Left cardiac atrium (tissue), 4 donors: ENCODE data around the gene SUPT16H. TPM values are rescaled to one million over a fixed set of nuclear protein-coding genes. Genes with fewer than 3 reads are reported as not detected.
"Not testable (repeated sequence)": the region's sequence is repeated elsewhere in the genome, so short reads cannot be mapped to it uniquely, and the experiment has no call there.

ENCODE experiments used
- ATAC-seq, 2 donors: fragments of 200-7000 bp; cut with Tn5 transposase; one replicate each; pipeline ENCODE4 v1.9.1; 2020; ENCODE audit warnings: mild to moderate bottlenecking in 2 of 2, moderate library complexity in 2 of 2
- DNase-seq: peaks from one replicate; pipeline ENCODE4 v3.0.0-alpha.2; 2020
- intact Hi-C, 2 donors: fragments of 100-400 bp; cut with DNase I; formaldehyde crosslinking; loops; one replicate each; pipeline versions ENCODE4 v1.14.1 to v1.15.1; 2022 to 2023
- total RNA-seq, 2 donors: library from RNA; stranded (reverse); fragmentation: NEBNext Ultra II Directional; extraction: Animal tissue kit (Norgen Biotek cat#: 25700); gene quantifications; one replicate each; pipeline ENCODE4 v1.2.1, GENCODE V29; 2021
- donor health status: DM: no; HTN: yes; CAD: no.
- donor health status: DM: no; HTN: yes; CAD: no; lungs with severe emphysema.
- donor health status: DM: yes; HTN: yes; CAD: no.
- donor health status: Dilated cardiomyopathy.

Gene SUPT16H
- total RNA-seq, 2 donors from 2014 or later = 31.2 to 39.7 TPM

- ATAC-seq (no peak), DNase-seq (no peak)
- intact Hi-C loops = loop anchor here in 1 of 2 donors (10.0 kb wide), 1 partner anchor 139 kb away; no protein-coding TSS in a partner anchor
Observed at GRCh38 chr14:21373980-21374379, 9.8 kb downstream of the SUPT16H start.

DNA sequence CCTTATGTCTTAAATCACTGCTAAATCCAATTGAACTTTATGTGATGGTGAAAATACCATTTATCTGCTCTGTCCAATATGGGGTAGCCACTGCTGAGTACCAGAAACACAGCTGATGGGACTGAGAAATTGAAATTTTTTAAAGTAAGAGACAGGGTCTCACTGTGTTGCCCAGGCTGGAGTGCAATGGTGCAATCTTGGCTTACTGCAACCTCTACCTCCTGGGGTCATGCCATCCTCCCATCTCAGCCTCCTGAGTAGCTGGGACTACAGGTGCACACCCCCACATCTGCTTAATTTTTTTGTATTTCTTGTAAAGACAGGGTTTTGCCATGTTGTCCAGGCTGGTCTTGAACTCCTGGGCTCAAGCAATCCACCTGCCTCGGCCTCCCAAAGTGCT is 11.0 kb downstream of the SUPT16H start:
- intact Hi-C loops = loop anchor here in 1 of 2 donors (10.0 kb wide), 1 partner anchor 138 kb away; no protein-coding TSS in a partner anchor
- not testable (repeated sequence) for DNase-seq, ATAC-seq

DNA sequence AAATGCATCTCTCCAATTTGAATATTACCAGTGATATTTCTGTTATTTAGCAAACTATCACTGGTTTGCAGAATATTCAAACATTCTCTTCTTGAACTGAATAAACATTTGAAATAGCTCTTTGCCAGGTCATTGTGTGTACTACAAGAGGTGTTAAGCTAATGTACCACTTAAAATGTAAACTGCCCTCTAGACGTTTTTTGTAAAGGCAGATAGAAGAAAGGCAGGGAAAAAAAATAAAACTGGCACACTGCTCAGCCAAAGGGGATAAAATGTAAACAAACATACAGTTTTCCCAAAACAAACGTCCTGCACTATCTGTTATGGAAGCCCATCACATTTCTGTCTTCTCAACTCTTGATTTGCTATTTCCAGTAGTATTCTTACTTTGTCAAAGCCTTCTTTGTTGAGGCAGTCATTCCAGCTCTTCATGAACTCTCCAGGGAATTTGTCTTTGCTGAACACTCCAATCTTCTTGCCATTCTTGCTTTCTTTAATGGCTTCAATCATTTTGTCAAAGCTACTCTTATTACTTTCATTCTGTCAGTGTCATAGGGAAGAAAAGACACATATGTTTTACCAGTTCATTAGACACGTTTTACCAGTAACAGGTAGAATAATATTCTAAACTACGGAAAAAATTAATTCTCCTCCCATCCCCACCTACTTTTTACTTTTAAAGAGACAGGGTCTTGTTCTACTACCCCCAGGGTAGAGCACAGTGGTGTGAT is 13.7 kb downstream of the SUPT16H start:
- intact Hi-C loops = loop anchor here (10.0 kb wide), 2 partner anchors 45 to 135 kb away; no protein-coding TSS in a partner anchor
- DNase-seq = no peak

DNA sequence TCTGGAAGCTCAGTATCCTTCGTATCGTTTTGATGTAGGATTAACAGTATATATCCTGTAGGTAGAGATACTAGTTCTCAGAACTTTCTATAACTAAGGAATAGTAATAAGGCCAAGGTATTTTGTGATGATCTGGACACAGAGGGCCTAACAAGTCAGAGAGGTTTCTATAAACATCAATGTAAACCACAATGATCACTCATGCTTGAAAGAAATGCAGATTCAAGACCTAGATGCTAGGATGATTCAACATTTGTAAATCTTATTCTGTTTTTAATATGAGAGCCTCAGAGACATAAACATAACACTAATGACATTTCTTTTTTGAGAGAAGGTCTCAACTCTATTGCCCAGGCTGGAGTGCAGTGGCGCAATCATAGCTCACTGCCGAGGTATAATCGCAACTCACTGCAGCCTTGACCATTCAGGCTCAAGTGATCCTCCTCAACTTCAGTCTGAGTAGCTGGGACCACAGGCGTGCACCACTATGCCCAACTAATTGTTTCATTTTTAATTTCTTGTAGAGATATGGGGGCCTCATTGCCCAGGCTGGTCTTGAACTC is 16.2 kb downstream of the SUPT16H start:
- ATAC-seq = no peak
- no peak for DNase-seq
- intact Hi-C loops = loop anchor here in 1 of 2 donors (10.0 kb wide), 1 partner anchor 47 kb away; no protein-coding TSS in a partner anchor

More for the DNA sequence above, 13.7 kb downstream of the SUPT16H start:
- no peak for ATAC-seq

DNA sequence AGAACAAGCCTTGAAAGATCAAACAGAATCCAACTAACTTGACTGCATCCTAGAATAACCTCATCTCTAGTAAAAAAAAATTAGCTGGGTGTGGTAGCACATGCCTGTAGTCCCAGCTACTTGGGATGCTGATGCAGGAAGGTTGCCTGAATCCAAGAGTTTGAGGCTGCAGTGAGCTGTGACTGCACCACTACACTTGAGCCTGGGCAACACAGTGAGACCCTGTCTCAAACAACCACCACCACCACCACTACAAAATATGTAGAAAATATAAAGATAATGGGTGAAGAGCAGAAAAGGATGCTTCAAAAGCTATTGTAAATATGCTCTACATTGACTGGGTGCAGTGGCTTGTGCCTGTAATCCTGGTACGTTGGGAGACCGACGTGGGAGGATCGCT is 27.3 kb downstream of the SUPT16H start:
- ATAC-seq (no peak), DNase-seq (no peak)
- intact Hi-C loops = loop anchor here in 1 of 2 donors (5.0 kb wide), 1 partner anchor 36 kb away; no protein-coding TSS in a partner anchor

GRCh38 chr14:21352587-21352986 is 31.2 kb downstream of the SUPT16H start:
- ATAC-seq (peak in 1 of 2 donors; percentile 67), DNase-seq (no peak)
- intact Hi-C loops = no loop called here

DNA sequence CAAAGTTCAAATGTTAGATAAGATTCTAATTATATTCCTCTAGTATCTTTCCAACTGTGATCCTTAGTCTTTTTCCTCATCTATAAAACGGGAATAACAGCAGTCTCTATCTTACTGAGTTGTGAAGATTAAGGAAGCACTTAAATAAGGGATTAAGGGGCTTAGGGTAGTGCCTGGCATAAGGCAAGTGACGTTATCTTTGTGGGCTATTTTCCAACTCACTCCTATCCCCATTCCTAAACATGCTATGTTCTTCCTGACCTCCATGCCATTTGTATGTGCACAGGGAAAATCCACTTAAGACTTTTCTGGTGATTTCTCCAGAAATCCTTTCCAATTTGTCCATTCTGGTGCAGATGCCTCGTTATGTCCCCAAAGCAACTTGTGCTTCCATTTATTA is 33.3 kb downstream of the SUPT16H start:
- DNase-seq = no peak
- no peak for ATAC-seq
- intact Hi-C loops = no loop called here

DNA sequence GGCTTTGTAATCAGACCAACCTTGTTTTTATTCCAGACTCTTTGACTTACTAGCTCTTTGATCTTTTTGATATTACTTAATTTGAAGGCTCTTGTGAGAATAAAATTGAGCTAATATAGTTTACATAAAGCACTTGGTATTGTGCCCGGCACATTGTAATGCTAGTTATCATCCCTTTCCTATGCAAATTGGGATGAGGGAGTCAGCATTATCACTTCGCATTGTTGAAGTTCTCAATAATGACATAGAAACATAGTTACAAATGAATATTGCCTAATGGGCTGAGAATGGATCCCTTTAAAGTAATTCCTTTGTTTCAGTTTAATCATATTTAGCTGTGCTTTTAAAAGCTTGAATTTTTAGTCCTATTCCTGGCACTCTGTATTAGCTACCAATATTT is 36.6 kb downstream of the SUPT16H start:
- ATAC-seq (no peak), DNase-seq (no peak)
- intact Hi-C loops = no loop called here

- no peak for DNase-seq
- ATAC-seq = no peak
- intact Hi-C loops = no loop called here
Observed at GRCh38 chr14:21346532-21347135, 37.2 kb downstream of the SUPT16H start.

DNA sequence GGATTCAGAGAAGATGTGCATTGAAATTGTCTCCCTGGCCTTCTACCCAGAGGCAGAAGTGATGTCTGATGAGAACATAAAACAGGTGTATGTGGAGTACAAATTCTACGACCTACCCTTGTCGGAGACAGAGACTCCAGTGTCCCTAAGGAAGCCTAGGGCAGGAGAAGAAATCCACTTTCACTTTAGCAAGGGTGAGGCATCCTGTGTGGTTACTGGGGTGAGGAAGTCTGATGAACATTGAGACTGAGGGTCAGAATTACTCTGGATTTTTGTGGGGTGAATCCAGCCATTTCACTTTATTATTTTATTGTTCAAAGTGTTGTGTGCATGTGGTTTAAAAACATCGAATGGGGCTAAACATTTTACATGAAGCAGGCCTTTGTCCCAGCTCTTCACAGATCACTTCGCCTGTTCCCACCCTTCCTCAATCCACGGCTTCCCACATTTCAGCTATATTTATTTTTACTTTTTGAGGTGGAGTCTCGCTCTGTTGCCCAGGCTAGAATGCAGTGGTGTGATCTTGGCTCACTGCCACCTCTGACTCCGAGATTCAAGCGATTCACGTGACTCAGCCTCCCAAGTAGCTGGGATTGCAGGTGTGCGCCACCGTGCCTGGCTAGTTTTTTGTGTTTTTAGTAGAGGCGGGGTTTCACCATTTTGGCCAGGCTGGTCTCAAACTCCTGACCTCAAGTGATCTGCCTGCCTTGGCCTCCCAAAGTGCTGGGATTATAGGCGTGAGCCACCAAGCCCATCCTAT is 40.6 kb downstream of the SUPT16H start:
- ATAC-seq (peak in 1 of 2 donors; percentile 36), DNase-seq (no peak)
- intact Hi-C loops = no loop called here

GRCh38 chr14:21334202-21334906 is 49.5 kb downstream of the SUPT16H start:
- intact Hi-C loops = no loop called here
- no peak for DNase-seq
- no peak for ATAC-seq

GRCh38 chr14:21332950-21333349 is 50.9 kb downstream of the SUPT16H start:
- no peak for DNase-seq
- intact Hi-C loops = no loop called here
- ATAC-seq = no peak

- DNase-seq (no peak), ATAC-seq (no peak)
- intact Hi-C loops = no loop called here
Observed at GRCh38 chr14:21326972-21327371, 56.8 kb downstream of the SUPT16H start.

- ATAC-seq (no peak), DNase-seq (no peak)
- intact Hi-C loops = no loop called here
Observed at GRCh38 chr14:21322716-21323115, 61.1 kb downstream of the SUPT16H start.

DNA sequence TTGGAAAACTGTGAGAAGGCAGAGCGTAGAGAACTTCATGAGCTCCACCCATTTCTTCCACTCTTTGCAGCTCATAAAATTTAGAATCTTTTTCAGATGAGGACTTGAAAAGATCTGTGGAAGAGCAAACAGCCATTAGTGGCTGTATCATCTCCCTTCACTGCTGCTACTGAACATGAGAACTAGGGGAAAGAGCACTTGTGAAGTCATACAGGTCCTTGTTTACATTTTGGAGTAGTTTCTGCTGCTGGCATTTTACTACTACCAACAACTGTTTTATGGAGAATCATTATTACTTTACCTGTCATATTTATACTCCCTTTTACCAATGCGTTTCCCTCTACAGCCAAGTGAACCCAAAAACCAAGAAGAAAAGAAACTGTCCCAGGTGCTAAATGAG is 62.9 kb downstream of the SUPT16H start:
- no peak for ATAC-seq
- no peak for DNase-seq
- intact Hi-C loops = no loop called here

GRCh38 chr14:21317398-21317797 is 66.4 kb downstream of the SUPT16H start:
- ATAC-seq (no peak), DNase-seq (no peak)
- intact Hi-C loops = no loop called here

DNA sequence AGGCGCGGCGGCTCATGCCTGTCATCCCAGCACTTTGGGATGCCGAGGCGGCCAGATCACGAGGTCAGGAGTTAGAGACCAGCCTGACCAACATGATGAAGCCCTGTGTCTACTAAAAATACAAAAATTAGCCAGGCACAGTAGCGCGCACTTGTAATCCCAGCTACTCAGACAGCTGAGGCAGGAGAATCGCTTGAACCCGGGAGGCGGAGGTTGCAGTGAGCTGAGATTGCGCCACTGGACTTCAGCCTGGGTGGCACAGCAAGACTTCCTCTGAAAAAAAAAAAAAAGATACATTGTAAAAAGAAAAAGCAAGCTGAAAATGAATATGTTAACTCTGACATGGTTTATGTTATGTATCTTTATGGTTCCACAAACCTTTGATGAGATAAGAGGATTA is 70.3 kb downstream of the SUPT16H start:
- ATAC-seq = no peak
- intact Hi-C loops = no loop called here

GRCh38 chr14:21311614-21312013 is 72.2 kb downstream of the SUPT16H start:
- ATAC-seq = no peak

More for the DNA sequence above, 70.3 kb downstream of the SUPT16H start:
- DNase-seq = no peak

DNA sequence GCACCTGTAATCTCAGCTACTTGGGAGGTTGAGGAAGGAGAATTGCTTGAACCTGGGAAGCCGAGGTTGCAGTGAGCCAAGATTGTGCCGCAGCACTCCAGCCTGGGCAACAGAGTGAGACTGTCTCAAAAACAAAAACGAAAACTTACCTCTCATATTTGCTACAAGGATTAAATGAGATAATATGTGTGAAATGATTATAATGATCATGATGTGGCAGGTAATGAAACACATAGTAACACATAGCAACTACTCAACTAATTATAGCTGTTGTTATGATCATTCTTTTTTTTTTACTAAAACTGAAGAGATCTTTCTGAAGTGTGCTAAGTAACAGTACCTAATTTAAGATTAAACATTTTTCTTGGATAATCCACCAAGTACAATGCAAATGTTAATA is 73.9 kb downstream of the SUPT16H start:
- DNase-seq (no peak), ATAC-seq (no peak)
- intact Hi-C loops = no loop called here

More at GRCh38 chr14:21311614-21312013, 72.2 kb downstream of the SUPT16H start:
- intact Hi-C loops = no loop called here
- no peak for DNase-seq
